Right atrium auricular region (tissue), 2 donors: ENCODE data around the gene NINJ1. TPM values are rescaled to one million over a fixed set of nuclear protein-coding genes. Genes with fewer than 3 reads are reported as not detected.
"Not testable (repeated sequence)": the region's sequence is repeated elsewhere in the genome, so short reads cannot be mapped to it uniquely, and the experiment has no call there.

Source experiments
- DNase-seq: peaks from one replicate; pipeline ENCODE4 v3.0.0-alpha.2; 2019; ENCODE audit warnings: low spot score
- H3K27ac ChIP-seq, 2 donors: fragments of 200-600 bp; sonication (generic); 1 replicate in 1 of 2; 2 replicates in 1 of 2; pipeline ENCODE4 v1.5.1; 2016 to 2019
- H3K27me3 ChIP-seq, 2 donors: fragments of 200-600 bp; sonication (generic); one replicate each; pipeline versions ENCODE4 v1.5.1 to v1.6.0; 2017 to 2019
- H3K36me3 ChIP-seq: fragments of 200-600 bp; sonication (generic); one replicate; pipeline ENCODE4 v1.5.1; 2016
- H3K4me1 ChIP-seq, 2 donors: fragments of 200-600 bp; sonication (generic); one replicate each; pipeline versions ENCODE4 v1.5.1 to v1.6.0; 2017 to 2019
- H3K4me3 ChIP-seq, 2 donors: fragments of 200-600 bp; sonication (generic); 1 replicate in 1 of 2; 2 replicates in 1 of 2; pipeline ENCODE4 v1.5.1; 2017 to 2019; ENCODE audit warnings: mild to moderate bottlenecking in 1 of 2, moderate library complexity in 1 of 2
- H3K9me3 ChIP-seq, 2 donors: fragments of 200-600 bp; sonication (generic); one replicate each; pipeline ENCODE4 v1.5.1; 2019
- CTCF ChIP-seq, 2 donors: fragments of 200-600 bp; sonication (generic); IDR thresholded peaks; one replicate each; pipeline ENCODE4 v1.5.1; 2019; ENCODE audit warnings: antibody characterized with exemption in 2 of 2
- total RNA-seq, 2 donors: library from RNA; depleted of rRNA; stranded (reverse); fragments of >200 nt; gene quantifications; one replicate each; pipeline ENCODE4 v1.1.0, GENCODE V29; 2016

The NINJ1 gene
- total RNA-seq, 2 donors from 2014 or later, result 65.5 to 89.4 TPM

GRCh38 chr9:93110311-93110855 lies 23.7 kb downstream of the NINJ1 start:
- peaks cover 33% of the 10 kb centered on the region for H3K36me3 ChIP-seq
- DNase-seq, result no peak
- no peak overlapping the region for H3K27ac ChIP-seq
- no peak for TF ChIP-seq CTCF (IDR thresholded peaks at IDR 0.05)
- H3K27me3 ChIP-seq, result no peaks in the 10 kb centered on the region
- no peaks in the 10 kb centered on the region for H3K9me3 ChIP-seq
- peaks cover 0 to 10% of the 10 kb centered on the region in 2 donors for H3K4me1 ChIP-seq
- H3K4me3 ChIP-seq, result no peak overlapping the region

- H3K4me3 ChIP-seq, result no peak overlapping the region
- no peaks in the 10 kb centered on the region for H3K27me3 ChIP-seq
- no peaks in the 10 kb centered on the region for H3K9me3 ChIP-seq
- H3K4me1 ChIP-seq, result peaks cover 0 to 10% of the 10 kb centered on the region in 2 donors
- no peak for DNase-seq
- no peak overlapping the region for H3K27ac ChIP-seq
- peaks cover 30% of the 10 kb centered on the region for H3K36me3 ChIP-seq
- no peak for TF ChIP-seq CTCF (IDR thresholded peaks at IDR 0.05)
Observed at GRCh38 chr9:93108291-93109041, 25.6 kb downstream of the NINJ1 start.

GRCh38 chr9:93107825-93108161 lies 26.3 kb downstream of the NINJ1 start:
- DNase-seq, result no peak
- Histone ChIP-seq H3K9me3 (no peaks in the 10 kb centered on the region), H3K27ac (no peak overlapping the region), H3K27me3 (no peaks in the 10 kb centered on the region), H3K4me3 (no peak overlapping the region), H3K36me3 (peaks cover 25% of the 10 kb centered on the region), H3K4me1 (peaks cover 0 to 10% of the 10 kb centered on the region in 2 donors)
- no peak for TF ChIP-seq CTCF (IDR thresholded peaks at IDR 0.05)

GRCh38 chr9:93107151-93107824 lies 26.8 kb downstream of the NINJ1 start:
- TF ChIP-seq CTCF (IDR thresholded peaks at IDR 0.05), result no peak
- no peaks in the 10 kb centered on the region for H3K27me3 ChIP-seq
- no peak overlapping the region for H3K4me3 ChIP-seq
- peaks cover 25% of the 10 kb centered on the region for H3K36me3 ChIP-seq
- no peaks in the 10 kb centered on the region for H3K9me3 ChIP-seq
- no peak for DNase-seq
- peaks cover 0 to 10% of the 10 kb centered on the region in 2 donors for H3K4me1 ChIP-seq
- H3K27ac ChIP-seq, result no peak overlapping the region

GRCh38 chr9:93105620-93106019 lies 28.4 kb downstream of the NINJ1 start:
- H3K9me3 ChIP-seq, result no peaks in the 10 kb centered on the region
- peaks cover 15% of the 10 kb centered on the region for H3K36me3 ChIP-seq
- H3K4me1 ChIP-seq, result peaks cover 0 to 10% of the 10 kb centered on the region in 2 donors
- H3K27me3 ChIP-seq, result no peaks in the 10 kb centered on the region
- H3K27ac ChIP-seq, result no peak overlapping the region
- no peak for TF ChIP-seq CTCF (IDR thresholded peaks at IDR 0.05)
- H3K4me3 ChIP-seq, result no peak overlapping the region
- no peak for DNase-seq

GRCh38 chr9:93101086-93101485 lies 33.0 kb downstream of the NINJ1 start:
- H3K27me3 ChIP-seq, H3K4me3 ChIP-seq, H3K27ac ChIP-seq, H3K36me3 ChIP-seq, DNase-seq, H3K9me3 ChIP-seq: not testable (repeated sequence)
- peaks cover 0 to 33% of the 10 kb centered on the region in 2 donors for H3K4me1 ChIP-seq
